Endothelial cell of umbilical vein (primary cell): ENCODE data around the gene LSG1. TPM values are rescaled to one million over a fixed set of nuclear protein-coding genes. Genes with fewer than 3 reads are reported as not detected.

ENCODE experiments used
- BruUV-seq: library from RNA; stranded (reverse); fragments of 400-500 nt; replicated peaks from 2 replicates; lab custom pipeline; 2021; lab: Mats Ljungman, UMichigan
- CTCF ChIA-PET: fragments of 300-600, 350-600 bp; sonication (Branson Sonifier 250); formaldehyde crosslinking; loops from one replicate; lab custom pipeline; 2021; ENCODE audit warnings: antibody characterized with exemption, inconsistent platforms; lab: Charles Lee
- POLR2A ChIA-PET: fragments of 300-600, 350-600 bp; sonication (Branson Sonifier 250); formaldehyde crosslinking; loops from one replicate; lab custom pipeline; 2021; ENCODE audit warnings: antibody characterized with exemption, inconsistent platforms; lab: Charles Lee
- DNase-seq: peaks from one replicate; pipeline ENCODE4 v3.0.0-alpha.2; 2011; ENCODE audit warnings: low read depth, low spot score
- FAIRE-seq: peaks from 2 replicates; lab custom pipeline; 2011; peaks lifted over from hg19 to GRCh38; lab: Jason Lieb, UNC
- H2AFZ ChIP-seq: 2 replicates; pipeline ENCODE4 v1.6.0; 2012; ENCODE audit warnings: low read depth, low read length, control low read depth, inconsistent platforms
- H3K27ac ChIP-seq: 2 replicates; pipeline ENCODE4 v1.5.1; 2011; ENCODE audit warnings: low read depth, mild to moderate bottlenecking, control low read depth, low read length, moderate library complexity; ENCODE audit not compliant: insufficient read depth
- H3K27me3 ChIP-seq, 2 experiments: 2 replicates each; pipeline versions ENCODE4 v1.6.0 to v1.6.1; 2011; ENCODE audit warnings: low read length in 2 of 2, mixed read lengths in 1 of 2; ENCODE audit not compliant: control insufficient read depth in 2 of 2, insufficient read depth in 2 of 2
- H3K36me3 ChIP-seq, 2 experiments: 2 replicates in 1 of 2; 3 replicates in 1 of 2; pipeline ENCODE4 v1.5.1; 2011; ENCODE audit warnings: low read length in 2 of 2, mild to moderate bottlenecking in 1 of 2, moderate library complexity in 1 of 2; ENCODE audit not compliant: control insufficient read depth in 2 of 2, insufficient read depth in 2 of 2; ENCODE audit errors: extremely low read depth in 1 of 2
- H3K4me1 ChIP-seq: 3 replicates; pipeline ENCODE4 v1.5.1; 2011; ENCODE audit warnings: mild to moderate bottlenecking, low read length; ENCODE audit not compliant: control insufficient read depth, insufficient read depth; ENCODE audit errors: extremely low read depth
- H3K4me2 ChIP-seq: 2 replicates; pipeline ENCODE4 v1.6.1; 2011; ENCODE audit warnings: low read length, control low read depth, mixed read lengths; ENCODE audit not compliant: insufficient read depth
- H3K4me3 ChIP-seq, 3 experiments: fragments of 200-600 bp in 1 of 3; sonication (generic), shearing (Covaris generic) in 1 of 3; replicated peaks in 1 of 3; 2 replicates each; pipeline ENCODE4 v1.5.1; 2011 to 2016; ENCODE audit warnings: control low read depth in 3 of 3, low read length in 3 of 3, mild to moderate bottlenecking in 2 of 3, inconsistent platforms in 1 of 3, low read depth in 1 of 3, moderate library complexity in 1 of 3; ENCODE audit not compliant: insufficient read depth in 1 of 3
- H3K79me2 ChIP-seq: 2 replicates; pipeline ENCODE4 v1.6.0; 2012; ENCODE audit warnings: low read length, inconsistent platforms; ENCODE audit not compliant: control insufficient read depth, insufficient read depth
- H3K9ac ChIP-seq: replicated peaks from 2 replicates; pipeline ENCODE3; 2011; ENCODE audit warnings: low read length, control low read depth; ENCODE audit not compliant: insufficient read depth; ENCODE audit errors: extremely low read depth
- H3K9me1 ChIP-seq: replicated peaks from 3 replicates; pipeline ENCODE4 v1.6.0; 2011; ENCODE audit warnings: mild to moderate bottlenecking, low read length; ENCODE audit not compliant: control insufficient read depth, insufficient read depth; ENCODE audit errors: extremely low read depth
- H3K9me3 ChIP-seq: replicated peaks from 2 replicates; pipeline ENCODE4 v1.5.1; 2012; ENCODE audit warnings: low read length, inconsistent platforms; ENCODE audit not compliant: control insufficient read depth, insufficient read depth
- H4K20me1 ChIP-seq: replicated peaks from 2 replicates; pipeline ENCODE3; 2011; ENCODE audit warnings: mild to moderate bottlenecking, low read length; ENCODE audit not compliant: control insufficient read depth, insufficient read depth; ENCODE audit errors: extremely low read depth
- EZH2 ChIP-seq: IDR thresholded peaks from 2 replicates; pipeline ENCODE4 v1.6.1; 2012; ENCODE audit warnings: borderline replicate concordance, low read depth, mild to moderate bottlenecking, moderate library complexity, low read length, inconsistent platforms; ENCODE audit not compliant: severe bottlenecking
- FOS ChIP-seq: IDR thresholded peaks from 2 replicates; pipeline ENCODE4 v1.6.1; 2011; ENCODE audit warnings: mild to moderate bottlenecking, low read length, moderate library complexity, borderline replicate concordance; ENCODE audit not compliant: insufficient read depth
- GATA2 ChIP-seq: IDR thresholded peaks from 2 replicates; pipeline ENCODE4 v1.7.0; 2011; ENCODE audit warnings: low read depth, mild to moderate bottlenecking, moderate library complexity, mixed read lengths, low read length; ENCODE audit not compliant: insufficient read length, insufficient read depth
- JUN ChIP-seq: IDR thresholded peaks from 2 replicates; pipeline ENCODE4 v1.6.1; 2011; ENCODE audit warnings: borderline replicate concordance, low read depth; ENCODE audit not compliant: insufficient read length, insufficient read depth
- MYC ChIP-seq: IDR thresholded peaks from one replicate; pipeline ENCODE4 v1.6.1; 2011; ENCODE audit warnings: mild to moderate bottlenecking, low read depth, low read length
- POLR2A ChIP-seq: IDR thresholded peaks from 2 replicates; pipeline ENCODE4 v1.6.1; 2012; ENCODE audit warnings: low read depth, mild to moderate bottlenecking, control low read depth, low read length
- POLR2AphosphoS5 ChIP-seq: IDR thresholded peaks from 2 replicates; pipeline ENCODE4 v1.6.1; 2012; ENCODE audit warnings: low read depth, mild to moderate bottlenecking, control low read depth, low read length, moderate library complexity; ENCODE audit not compliant: insufficient read depth
- dilution Hi-C: fragments of 300-500 bp; cut with MboI; formaldehyde crosslinking; loops from one replicate; pipeline ENCODE4 v1.15.0; 2019; ENCODE audit warnings: low sequenced_read_pairs; ENCODE audit not compliant: extremely low pct_ligation_motif_present
- intact Hi-C: fragments of 100-400 bp; cut with micrococcal nuclease; formaldehyde crosslinking; loops from one replicate; pipeline ENCODE4 v1.10.0; 2022
- polyA plus RNA-seq, 4 experiments: library from polyadenylated mRNA; depleted of rRNA in 3 of 4; stranded (reverse) in 3 of 4; unstranded in 1 of 4; fragments of >200 nt; gene quantifications; 2 replicates each; pipeline versions ENCODE4 v1.2.1 to v1.2.3, GENCODE V29; 2011 to 2012; ENCODE audit warnings: missing spikeins in 1 of 4
- total RNA-seq: library from RNA; stranded (reverse); gene quantifications from 2 replicates; pipeline ENCODE4 v1.2.3, GENCODE V29; 2021
- TF ChIP-seq, protein P1 (sequence below): IDR thresholded peaks from 2 replicates; pipeline ENCODE4 v1.6.1; 2011; ENCODE audit not compliant: insufficient read depth, insufficient read length
- TF ChIP-seq, protein P2 (sequence below), 2 donors: IDR thresholded peaks; 1 replicate in 1 of 2; 2 replicates in 1 of 2; pipeline ENCODE4 v1.5.1; 2011; ENCODE audit warnings: low read length in 2 of 2, mild to moderate bottlenecking in 2 of 2, moderate library complexity in 2 of 2, control low read depth in 1 of 2, inconsistent platforms in 1 of 2, low read depth in 1 of 2; ENCODE audit not compliant: insufficient read depth in 1 of 2; ENCODE audit errors: extremely low read depth in 1 of 2

Gene LSG1
- total and polyA plus RNA-seq, 2 donors (not counting 3 experiments of a cell fraction or from before 2014, with no cell fraction given): 50.0 to 52.7 TPM

DNA sequence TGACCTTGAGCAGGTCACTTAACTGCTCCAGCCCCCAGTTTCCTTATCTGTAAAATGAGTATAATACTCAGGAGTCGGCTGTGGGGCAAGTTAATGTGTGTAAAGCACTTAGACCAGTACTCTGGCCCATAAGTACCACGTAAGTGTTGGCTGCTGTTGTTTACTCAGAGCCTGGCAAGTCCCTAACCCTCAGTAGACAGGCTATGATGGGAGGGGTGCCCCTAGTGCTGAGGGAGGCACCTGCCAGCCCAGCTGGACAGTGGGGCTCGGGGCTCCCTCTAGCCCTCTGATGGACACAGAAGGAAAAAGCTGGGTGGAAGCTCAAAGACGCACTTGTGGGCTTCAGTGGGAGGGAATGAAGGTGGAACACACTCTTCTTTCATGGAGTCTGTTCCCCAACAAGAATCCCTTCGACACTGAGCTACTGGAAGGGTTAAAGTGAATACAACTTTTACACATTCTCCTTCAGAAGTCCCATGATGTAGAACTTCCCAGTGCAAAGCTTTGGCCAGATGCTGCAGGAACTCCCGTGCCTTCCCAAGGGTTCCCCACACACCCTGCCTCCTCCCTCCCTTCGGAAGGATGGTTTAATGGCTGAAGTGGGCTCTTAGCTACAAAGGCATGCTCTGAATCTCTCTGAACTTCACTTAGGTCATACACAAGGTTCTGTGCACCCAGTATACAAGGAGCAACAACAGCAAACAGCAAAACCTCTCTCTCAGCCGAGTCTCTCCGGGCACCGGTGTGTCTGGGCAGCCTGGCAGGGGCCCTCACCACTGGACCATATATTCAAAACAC lies 64.2 kb downstream of the LSG1 start:
- Histone ChIP-seq H3K9me1 (no peaks in the 10 kb centered on the region), H4K20me1 (no peaks in the 10 kb centered on the region), H3K9ac (no peak overlapping the region), H3K4me3 (no peak overlapping the region), H3K36me3 (peaks cover 8 to 34% of the 10 kb centered on the region in 2 experiments), H3K27me3 (no peaks in the 10 kb centered on the region), H2AFZ (no peak overlapping the region), H3K27ac (no peak overlapping the region), H3K4me1 (no peaks in the 10 kb centered on the region), H3K79me2 (no peaks in the 10 kb centered on the region), H3K4me2 (no peak overlapping the region), H3K9me3 (no peaks in the 10 kb centered on the region)
- dilution Hi-C loops (no loop called here), intact Hi-C loops (no loop called here)
- no peak for TF ChIP-seq POLR2A
- no TSS peak for BruUV-seq
- FAIRE-seq (no peak), DNase-seq (no peak)
- ChIA-PET POLR2A (no interaction called here), CTCF (interaction anchor here (0.9 to 1.5 kb wide), 4 partner anchors 14 to 65 kb away, joined by 3 to 10 read pairs (median 4); partner anchors contain the start of gene LSG1)

DNA sequence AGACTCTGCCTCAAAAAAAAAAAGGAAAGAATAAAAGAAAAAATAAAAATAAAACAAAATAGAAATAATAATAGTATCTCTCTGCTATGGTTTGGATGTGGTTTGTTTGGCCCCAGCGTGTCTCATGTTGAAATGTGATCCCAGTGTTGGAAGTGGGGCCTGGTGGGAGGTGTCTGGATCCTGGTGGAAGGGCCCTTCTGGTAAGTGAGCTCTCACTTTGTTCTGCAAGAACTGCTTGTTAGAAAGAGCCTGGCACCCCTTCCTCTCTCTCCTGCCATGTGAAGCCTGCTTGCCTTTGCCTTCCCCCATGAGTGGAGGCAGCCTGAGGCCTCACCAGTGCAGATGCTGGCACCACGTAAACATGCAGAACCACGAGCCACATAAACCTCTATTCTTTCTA lies 65.0 kb downstream of the LSG1 start:
- dilution Hi-C loops: no loop called here
- ChIA-PET POLR2A (no interaction called here), CTCF (no interaction called here)
- Histone ChIP-seq H3K9me1 (no peaks in the 10 kb centered on the region), H3K4me3 (no peak overlapping the region), H3K36me3 (peaks cover 8 to 41% of the 10 kb centered on the region in 2 experiments), H3K79me2 (no peaks in the 10 kb centered on the region), H3K9ac (no peak overlapping the region), H3K4me2 (no peak overlapping the region), H3K27ac (no peak overlapping the region), H3K9me3 (no peaks in the 10 kb centered on the region), H2AFZ (no peak overlapping the region), H4K20me1 (no peaks in the 10 kb centered on the region), H3K4me1 (no peaks in the 10 kb centered on the region), H3K27me3 (no peaks in the 10 kb centered on the region)
- BruUV-seq: no TSS peak
- DNase-seq (no peak), FAIRE-seq (no peak)
- TF ChIP-seq, protein P1, sequence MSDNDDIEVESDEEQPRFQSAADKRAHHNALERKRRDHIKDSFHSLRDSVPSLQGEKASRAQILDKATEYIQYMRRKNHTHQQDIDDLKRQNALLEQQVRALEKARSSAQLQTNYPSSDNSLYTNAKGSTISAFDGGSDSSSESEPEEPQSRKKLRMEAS: no peak
- TF ChIP-seq FOS (no peak), EZH2 (no peak), MYC (no peak), POLR2A (no peak), POLR2AphosphoS5 (no peak), JUN (no peak), GATA2 (no peak)
- TF ChIP-seq, protein P2, sequence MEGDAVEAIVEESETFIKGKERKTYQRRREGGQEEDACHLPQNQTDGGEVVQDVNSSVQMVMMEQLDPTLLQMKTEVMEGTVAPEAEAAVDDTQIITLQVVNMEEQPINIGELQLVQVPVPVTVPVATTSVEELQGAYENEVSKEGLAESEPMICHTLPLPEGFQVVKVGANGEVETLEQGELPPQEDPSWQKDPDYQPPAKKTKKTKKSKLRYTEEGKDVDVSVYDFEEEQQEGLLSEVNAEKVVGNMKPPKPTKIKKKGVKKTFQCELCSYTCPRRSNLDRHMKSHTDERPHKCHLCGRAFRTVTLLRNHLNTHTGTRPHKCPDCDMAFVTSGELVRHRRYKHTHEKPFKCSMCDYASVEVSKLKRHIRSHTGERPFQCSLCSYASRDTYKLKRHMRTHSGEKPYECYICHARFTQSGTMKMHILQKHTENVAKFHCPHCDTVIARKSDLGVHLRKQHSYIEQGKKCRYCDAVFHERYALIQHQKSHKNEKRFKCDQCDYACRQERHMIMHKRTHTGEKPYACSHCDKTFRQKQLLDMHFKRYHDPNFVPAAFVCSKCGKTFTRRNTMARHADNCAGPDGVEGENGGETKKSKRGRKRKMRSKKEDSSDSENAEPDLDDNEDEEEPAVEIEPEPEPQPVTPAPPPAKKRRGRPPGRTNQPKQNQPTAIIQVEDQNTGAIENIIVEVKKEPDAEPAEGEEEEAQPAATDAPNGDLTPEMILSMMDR (IDR thresholded peaks at IDR 0.05; ENCODE audit: extremely low read depth in 1 of 2, insufficient read depth in 1 of 2, low read depth in 1 of 2, low read length in 2 of 2): no peak
- intact Hi-C loops: no loop called here
